Cardiac septum (tissue), 1 donor: ENCODE data around the gene TBCD. TPM values are rescaled to one million over a fixed set of nuclear protein-coding genes. Genes with fewer than 3 reads are reported as not detected.

Source experiments
- DNase-seq: peaks from one replicate; pipeline ENCODE4 v3.0.0-alpha.2; 2020; ENCODE audit warnings: low spot score
- intact Hi-C: fragments of 100-400 bp; cut with DNase I; formaldehyde crosslinking; loops from one replicate; pipeline ENCODE4 v1.14.0; 2022
- total RNA-seq: library from RNA; stranded (reverse); fragmentation: NEBNext Ultra II Directional; extraction: Animal tissue kit (Norgen Biotek cat#: 25700); gene quantifications from one replicate; pipeline ENCODE4 v1.2.1, GENCODE V29; 2021
- donor health status: DM: no; HTN: no; CAD: no.

Gene TBCD
- total RNA-seq, 1 donor from 2014 or later = 67.3 TPM

DNA sequence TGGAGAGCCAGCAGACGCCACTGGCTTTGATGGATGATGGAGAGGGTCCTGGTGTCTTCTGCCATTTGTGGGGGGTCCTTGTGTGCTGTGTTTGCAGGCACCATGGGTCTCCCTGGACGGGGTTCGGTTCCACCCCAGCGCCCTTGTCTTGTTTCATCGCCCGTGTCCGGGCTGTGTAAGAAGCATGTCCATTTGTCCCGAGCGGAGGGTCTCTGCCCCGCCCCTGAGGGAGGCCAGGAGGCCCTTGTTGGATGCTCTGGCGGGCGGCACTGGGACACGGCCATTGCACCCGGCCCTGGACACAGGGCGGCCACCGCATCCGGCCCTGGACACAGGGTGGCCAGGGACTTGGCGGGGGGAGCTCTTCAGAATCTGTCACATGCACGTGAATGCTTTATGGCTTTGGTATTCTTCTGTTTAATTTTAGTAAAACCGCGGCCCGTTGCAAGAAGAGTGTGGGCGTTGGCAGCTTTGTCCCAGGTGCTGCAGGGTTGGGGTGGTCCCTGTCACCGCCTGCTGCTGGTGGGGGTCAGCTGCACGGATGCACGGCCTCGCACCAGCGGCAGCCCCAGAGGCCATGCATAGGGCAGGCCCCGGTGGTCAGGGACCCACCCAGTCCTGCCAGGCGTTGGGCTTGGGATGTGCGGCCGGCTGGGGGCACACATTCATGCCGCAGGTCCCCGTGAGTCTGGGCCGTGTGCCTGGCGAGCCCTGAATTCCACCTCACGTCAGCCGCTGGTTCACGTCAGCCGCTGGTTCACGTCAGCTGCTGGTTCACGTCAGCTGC lies 108.9 kb downstream of the TBCD start:
- no peak for DNase-seq
- intact Hi-C loops = no loop called here

DNA sequence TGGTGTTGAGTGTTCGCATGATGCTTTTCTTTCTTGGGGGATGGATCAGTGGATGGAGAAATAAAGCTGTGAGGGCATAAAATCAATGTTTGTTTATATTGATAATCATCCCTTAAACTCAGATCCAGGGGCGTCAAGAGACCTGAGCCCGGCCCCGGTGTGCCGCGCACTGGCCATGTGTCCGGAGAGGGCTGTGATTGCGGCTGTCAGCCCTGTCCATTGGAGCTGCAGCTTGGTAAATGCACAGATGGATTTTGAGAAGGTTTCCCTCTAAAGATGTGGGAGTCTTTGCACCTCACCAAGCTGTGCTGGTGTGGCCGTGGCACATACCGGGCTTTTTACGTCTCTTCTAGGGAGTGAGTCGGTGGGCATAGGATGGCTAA lies 109.5 kb downstream of the TBCD start:
- intact Hi-C loops = no loop called here
- no peak for DNase-seq

GRCh38 chr17:82862191-82862590 lies 110.3 kb downstream of the TBCD start:
- DNase-seq = no peak
- intact Hi-C loops = no loop called here

- DNase-seq = no peak
- intact Hi-C loops = no loop called here
These were observed 111.0 kb downstream of the TBCD start for GRCh38 chr17:82862737-82863382.

DNA sequence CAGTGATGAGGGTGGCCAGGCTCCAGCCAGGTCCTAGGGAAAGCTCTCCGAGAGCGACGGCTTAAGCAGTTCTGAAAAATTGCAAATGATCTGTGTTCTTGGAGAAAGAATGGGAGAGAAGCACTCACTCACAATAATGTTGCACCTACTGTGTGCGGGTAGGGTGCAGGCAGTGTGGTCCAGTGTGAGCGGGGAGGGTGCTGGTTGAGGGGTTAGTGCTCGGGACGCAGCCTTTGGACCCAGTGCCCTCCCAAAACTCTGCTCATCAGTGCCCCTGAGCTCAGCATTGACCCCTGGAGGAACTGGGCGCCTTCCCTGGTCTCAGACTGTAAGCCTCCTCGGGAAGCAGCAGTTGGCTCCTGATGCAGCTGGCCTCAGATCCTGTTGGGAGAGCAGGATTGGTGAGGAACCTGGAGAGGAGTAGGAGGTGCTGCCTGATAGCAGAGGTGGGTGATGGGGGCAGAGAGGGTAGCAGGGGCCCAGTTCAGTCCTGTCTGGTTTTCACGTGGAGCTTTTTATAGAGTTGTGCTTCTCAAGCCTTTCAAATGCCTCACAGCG lies 111.6 kb downstream of the TBCD start:
- no peak for DNase-seq
- intact Hi-C loops = no loop called here

- no peak for DNase-seq
- intact Hi-C loops = no loop called here
These were observed 112.3 kb downstream of the TBCD start for GRCh38 chr17:82863941-82864712.

DNA sequence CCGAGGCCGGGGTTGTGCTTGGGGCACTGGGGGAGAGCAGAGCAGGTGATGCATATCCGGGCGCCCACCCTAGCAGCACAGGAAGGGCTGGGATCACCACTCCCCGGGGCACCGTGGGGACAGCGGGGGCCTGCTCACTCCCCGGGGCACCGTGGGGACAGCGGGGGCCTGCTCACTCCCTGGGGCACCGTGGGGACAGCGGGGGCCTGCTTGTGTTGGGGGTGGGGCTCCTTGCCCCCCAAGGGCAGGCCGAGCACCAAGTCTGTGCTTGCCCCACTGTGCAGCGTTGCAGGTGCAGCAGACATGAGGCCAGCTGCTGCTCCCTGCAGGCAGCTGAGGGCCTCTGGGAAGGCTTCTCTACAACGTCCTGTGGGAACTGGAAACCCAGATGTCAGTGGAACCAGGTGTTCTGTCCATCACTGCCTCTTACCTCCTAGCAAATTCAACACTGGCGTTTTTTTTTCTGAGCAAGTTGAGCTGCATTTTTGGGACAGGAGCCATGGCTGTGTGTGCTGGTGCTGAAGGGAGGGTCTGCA lies 112.9 kb downstream of the TBCD start:
- intact Hi-C loops = no loop called here
- DNase-seq = no peak

DNA sequence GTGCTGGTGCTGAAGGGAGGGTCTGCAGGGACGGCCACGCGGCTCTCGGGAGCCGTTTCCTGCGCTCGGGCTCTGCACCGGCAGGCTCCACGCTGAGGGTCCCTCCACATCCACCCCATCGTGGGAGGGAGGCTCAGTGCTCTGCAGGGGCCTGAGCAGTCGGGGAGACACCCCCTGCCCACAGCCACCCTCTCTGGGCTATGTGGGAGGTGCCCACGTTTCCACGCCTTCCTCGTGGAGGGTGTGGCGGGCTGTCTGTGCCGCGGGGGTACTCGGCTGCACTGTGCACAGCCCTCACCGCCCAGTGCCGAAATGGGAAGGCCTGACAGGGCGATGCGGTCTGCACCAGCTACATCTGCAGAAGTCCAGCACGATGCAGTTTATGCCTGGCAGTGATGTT lies 113.4 kb downstream of the TBCD start:
- no peak for DNase-seq
- intact Hi-C loops = no loop called here

- no peak for DNase-seq
- intact Hi-C loops = no loop called here
These were observed 114.0 kb downstream of the TBCD start for GRCh38 chr17:82865774-82866395.

DNA sequence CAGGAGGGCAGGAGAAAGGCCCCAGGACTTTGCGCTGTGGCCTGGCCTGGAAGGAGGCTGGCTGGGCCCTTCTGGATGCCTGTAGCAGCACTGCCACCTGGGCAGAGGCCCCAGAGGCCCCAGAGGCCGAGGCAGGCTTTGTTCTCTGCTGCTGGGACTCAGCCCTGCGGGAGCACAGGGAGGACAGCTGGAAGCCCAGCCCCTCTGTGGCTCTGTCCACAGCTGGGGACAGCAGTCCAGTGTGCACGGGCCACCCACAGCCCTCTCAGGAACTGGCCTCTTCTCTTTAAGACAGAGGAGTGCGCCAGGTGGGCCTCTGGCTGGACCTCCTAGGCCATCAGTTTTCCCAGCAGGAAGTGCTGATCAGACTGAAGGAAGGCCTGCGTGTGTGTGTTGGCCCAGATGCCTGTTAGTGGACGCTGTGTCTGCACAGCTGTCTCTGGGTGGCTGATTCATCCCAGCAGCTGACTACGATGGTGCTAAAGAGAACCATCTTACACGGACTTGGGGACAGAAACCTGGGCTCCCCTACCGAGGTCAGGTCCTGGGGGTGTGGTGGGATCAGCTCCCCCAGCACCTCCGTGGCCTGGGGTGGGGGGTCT lies 114.8 kb downstream of the TBCD start:
- no peak for DNase-seq
- intact Hi-C loops = no loop called here

DNA sequence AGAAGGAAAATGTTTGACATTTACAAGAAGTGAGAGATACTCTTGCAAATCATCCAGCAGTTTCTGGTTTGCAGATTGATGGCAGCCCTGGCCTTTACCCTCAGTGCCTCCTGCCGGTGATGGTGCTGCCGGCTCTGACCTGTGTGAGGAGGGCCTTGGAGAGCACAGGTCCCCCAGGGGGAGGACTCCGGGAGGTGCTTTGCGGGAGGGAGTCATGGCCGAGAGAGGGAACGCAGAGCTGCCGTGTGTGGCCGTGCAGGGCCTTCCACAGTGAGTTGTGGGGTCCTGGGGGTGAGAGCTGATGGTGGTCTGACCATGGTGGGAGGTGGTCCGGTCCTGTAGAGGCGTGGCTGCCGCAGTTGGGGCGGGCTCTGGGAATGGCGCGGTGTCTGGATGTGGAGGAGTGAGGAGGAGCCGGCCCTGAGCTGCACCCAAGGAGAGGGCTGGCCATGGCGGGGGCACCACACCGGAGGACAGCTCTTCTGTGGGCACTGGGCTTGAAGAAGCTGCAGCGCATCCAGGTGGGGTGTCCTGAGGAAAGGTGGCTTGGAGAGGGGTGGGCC lies 116.0 kb downstream of the TBCD start:
- intact Hi-C loops = no loop called here
- DNase-seq = no peak

DNA sequence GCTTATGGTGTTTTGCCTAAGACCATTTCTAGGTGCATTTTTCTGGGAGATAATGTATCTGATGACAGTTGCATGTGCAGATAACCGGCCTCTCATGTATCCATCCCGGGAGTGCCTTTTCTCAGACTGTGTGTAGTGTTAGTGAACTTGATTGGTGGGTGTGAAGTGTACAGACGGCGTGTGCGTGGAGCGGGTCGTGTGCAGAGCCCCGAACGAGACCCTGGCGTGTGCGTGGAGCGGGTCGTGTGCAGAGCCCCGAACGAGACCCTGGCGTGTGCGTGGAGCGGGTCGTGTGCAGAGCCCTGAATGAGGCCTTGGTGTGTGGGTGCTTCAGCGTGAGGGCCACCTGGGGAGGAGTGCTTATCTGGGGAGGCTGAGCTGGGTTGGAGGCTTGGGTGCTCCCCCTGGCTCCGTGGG lies 116.9 kb downstream of the TBCD start:
- no peak for DNase-seq
- intact Hi-C loops = no loop called here

- intact Hi-C loops = no loop called here
These were observed 117.7 kb downstream of the TBCD start for GRCh38 chr17:82869536-82869935.

GRCh38 chr17:82870091-82870491 lies 118.2 kb downstream of the TBCD start:
- intact Hi-C loops = loop anchor here (2.0 kb wide), 1 partner anchor 25 kb away; no protein-coding TSS in a partner anchor
- DNase-seq = no peak

More at GRCh38 chr17:82869536-82869935, 117.7 kb downstream of the TBCD start:
- no peak for DNase-seq

DNA sequence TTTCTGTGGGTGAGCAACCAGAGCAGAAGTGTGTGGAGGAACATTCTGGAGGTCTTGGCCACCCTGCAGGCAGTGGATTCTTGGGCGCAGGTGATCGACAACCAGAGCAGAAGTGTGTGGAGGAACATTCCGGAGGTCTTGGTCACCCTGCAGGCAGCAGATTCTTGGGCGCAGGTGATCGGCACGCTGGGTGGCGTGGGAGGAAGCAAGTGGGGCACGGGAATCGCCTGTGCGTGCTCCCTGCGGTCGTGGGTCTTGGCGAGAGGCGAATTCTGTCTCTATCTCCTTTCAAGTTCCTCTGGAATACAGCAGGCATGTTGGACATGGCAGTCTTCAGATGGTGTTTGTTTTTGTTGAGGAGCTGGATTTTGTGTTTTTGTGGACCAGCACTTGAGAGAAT lies 118.7 kb downstream of the TBCD start:
- intact Hi-C loops = loop anchor here (2.0 kb wide), 1 partner anchor 26 kb away; no protein-coding TSS in a partner anchor
- DNase-seq = no peak

- DNase-seq = no peak
- intact Hi-C loops = loop anchor here (2.0 kb wide), 1 partner anchor 26 kb away; no protein-coding TSS in a partner anchor
These were observed 119.4 kb downstream of the TBCD start for GRCh38 chr17:82871056-82871775.

DNA sequence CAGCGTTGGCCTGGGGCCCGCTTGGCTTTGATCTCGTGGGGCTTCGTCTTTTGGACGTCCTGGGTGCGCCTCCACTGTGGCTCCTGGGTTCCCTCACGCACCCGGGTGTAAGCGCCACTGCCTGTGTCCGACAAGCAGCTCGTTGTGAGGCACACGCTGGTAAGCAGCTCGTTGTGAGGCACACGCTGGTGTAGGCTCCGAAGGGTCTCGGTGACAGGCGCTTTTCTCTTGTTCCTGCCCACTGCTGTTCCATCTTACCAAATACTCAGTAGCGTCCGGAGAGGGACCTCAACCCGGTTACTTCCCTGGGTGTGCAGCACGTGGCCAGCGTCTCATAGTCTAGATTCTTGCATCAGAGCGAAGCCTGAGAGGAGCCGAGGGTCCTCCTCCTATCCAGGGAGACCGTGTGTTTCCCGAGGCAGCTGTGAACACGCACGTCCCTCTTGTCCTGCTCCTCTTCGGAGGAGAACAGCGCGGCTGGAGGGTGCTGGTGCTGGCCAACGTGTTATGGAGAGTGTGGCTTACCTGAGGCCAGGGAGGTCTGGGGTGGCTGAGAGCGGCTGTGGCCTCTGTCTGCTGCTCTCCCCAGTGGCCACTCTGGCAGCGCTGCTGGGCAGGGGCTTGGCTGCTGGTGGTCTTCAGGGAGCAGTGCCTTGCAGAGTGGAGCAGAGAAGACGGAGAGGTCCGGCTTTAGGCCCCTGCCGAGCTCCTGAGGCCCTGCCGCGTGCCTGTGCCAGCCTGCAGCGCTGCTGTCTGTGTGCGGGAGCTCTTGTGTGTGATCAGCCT lies 120.1 kb downstream of the TBCD start:
- DNase-seq = no peak
- intact Hi-C loops = loop anchor here (2.0 kb wide), 1 partner anchor 27 kb away; no protein-coding TSS in a partner anchor
